A673 (cell line): Measurements from ENCODE around the gene TMEM192. TPM values are rescaled to one million over a fixed set of nuclear protein-coding genes. Genes with fewer than 3 reads are reported as not detected.
"Not testable (repeated sequence)": the region's sequence is repeated elsewhere in the genome, so short reads cannot be mapped to it uniquely, and the experiment has no call there.

Experiments used
- BruUV-seq: library from RNA; stranded (reverse); fragments of 400-500 nt; replicated peaks from 2 replicates; lab custom pipeline; 2021; lab: Mats Ljungman, UMichigan
- CTCF ChIA-PET: fragments of 300-600 bp; sonication (Branson Sonifier 250); formaldehyde crosslinking; loops from one replicate; lab custom pipeline; 2022; ENCODE audit warnings: antibody characterized with exemption; lab: Charles Lee
- POLR2A ChIA-PET: fragments of 300-600 bp; sonication (Branson Sonifier 250); formaldehyde crosslinking; loops from one replicate; lab custom pipeline; 2022; ENCODE audit warnings: antibody characterized with exemption; ENCODE audit not compliant: low non-redundant PET; lab: Charles Lee
- DNase-seq: peaks from one replicate; pipeline ENCODE4 v3.0.0-alpha.2; 2015; ENCODE audit warnings: low spot score
- H3K27ac ChIP-seq: fragments of 200-600 bp; sonication (generic); 2 replicates; pipeline ENCODE4 v1.5.1; 2016; ENCODE audit warnings: mixed run types, low read depth, mild to moderate bottlenecking, mixed read lengths, antibody characterized with exemption, low read length; ENCODE audit not compliant: poor library complexity, severe bottlenecking
- H3K27me3 ChIP-seq: fragments of 200-600 bp; sonication (generic); replicated peaks from 2 replicates; pipeline ENCODE4 v1.6.1; 2017; ENCODE audit warnings: mixed run types, low read depth, mild to moderate bottlenecking, mixed read lengths, antibody characterized with exemption, low read length; ENCODE audit not compliant: insufficient read depth, poor library complexity
- H3K36me3 ChIP-seq: fragments of 200-600 bp; sonication (generic); 2 replicates; pipeline ENCODE4 v1.6.1; 2016; ENCODE audit warnings: mixed run types, mild to moderate bottlenecking, mixed read lengths, antibody characterized with exemption, low read length; ENCODE audit not compliant: insufficient read depth, poor library complexity, severe bottlenecking
- H3K4me1 ChIP-seq: fragments of 200-600 bp; sonication (generic); 2 replicates; pipeline ENCODE4 v1.6.1; 2017; ENCODE audit warnings: mixed run types, mild to moderate bottlenecking, mixed read lengths, antibody characterized with exemption, low read length; ENCODE audit not compliant: insufficient read depth, poor library complexity, severe bottlenecking
- H3K4me3 ChIP-seq: fragments of 200-600 bp; sonication (generic); 2 replicates; pipeline ENCODE4 v1.5.1; 2016; ENCODE audit warnings: low read depth, mixed run types, mild to moderate bottlenecking, mixed read lengths, low read length; ENCODE audit not compliant: poor library complexity, severe bottlenecking
- H3K9me3 ChIP-seq: fragments of 200-600 bp; sonication (generic); 2 replicates; pipeline ENCODE4 v1.6.1; 2016; ENCODE audit warnings: mixed run types, low read depth, mild to moderate bottlenecking, mixed read lengths, antibody characterized with exemption, low read length; ENCODE audit not compliant: poor library complexity, severe bottlenecking
- EZH2 ChIP-seq: fragments of 200-600 bp; sonication (generic); IDR thresholded peaks from 2 replicates; pipeline ENCODE4 v1.6.1; 2017; ENCODE audit warnings: borderline replicate concordance, low read depth, mild to moderate bottlenecking, mixed read lengths, antibody characterized with exemption, low read length; ENCODE audit not compliant: poor library complexity, severe bottlenecking
- intact Hi-C: fragments of 100-400 bp; cut with micrococcal nuclease; formaldehyde crosslinking; loops from one replicate; pipeline ENCODE4 v1.10.0; 2022; ENCODE audit not compliant: unreplicated experiment
- total RNA-seq: library from RNA; stranded (reverse); gene quantifications from 2 replicates; pipeline ENCODE4 v1.2.3, GENCODE V29; 2021
- TF ChIP-seq, protein P1 (sequence below): fragments of 300-800, 200-600 bp; sonication (generic); conservative IDR thresholded peaks from 2 replicates; pipeline ENCODE4 v1.5.1; 2017; ENCODE audit warnings: low read depth, mild to moderate bottlenecking, antibody characterized with exemption, low read length, moderate library complexity, mixed read lengths

The TMEM192 gene
- total RNA-seq, 1 experiment from 2014 or later: 9.9 TPM

- intact Hi-C loops: no loop called here
- TF ChIP-seq, protein P1, sequence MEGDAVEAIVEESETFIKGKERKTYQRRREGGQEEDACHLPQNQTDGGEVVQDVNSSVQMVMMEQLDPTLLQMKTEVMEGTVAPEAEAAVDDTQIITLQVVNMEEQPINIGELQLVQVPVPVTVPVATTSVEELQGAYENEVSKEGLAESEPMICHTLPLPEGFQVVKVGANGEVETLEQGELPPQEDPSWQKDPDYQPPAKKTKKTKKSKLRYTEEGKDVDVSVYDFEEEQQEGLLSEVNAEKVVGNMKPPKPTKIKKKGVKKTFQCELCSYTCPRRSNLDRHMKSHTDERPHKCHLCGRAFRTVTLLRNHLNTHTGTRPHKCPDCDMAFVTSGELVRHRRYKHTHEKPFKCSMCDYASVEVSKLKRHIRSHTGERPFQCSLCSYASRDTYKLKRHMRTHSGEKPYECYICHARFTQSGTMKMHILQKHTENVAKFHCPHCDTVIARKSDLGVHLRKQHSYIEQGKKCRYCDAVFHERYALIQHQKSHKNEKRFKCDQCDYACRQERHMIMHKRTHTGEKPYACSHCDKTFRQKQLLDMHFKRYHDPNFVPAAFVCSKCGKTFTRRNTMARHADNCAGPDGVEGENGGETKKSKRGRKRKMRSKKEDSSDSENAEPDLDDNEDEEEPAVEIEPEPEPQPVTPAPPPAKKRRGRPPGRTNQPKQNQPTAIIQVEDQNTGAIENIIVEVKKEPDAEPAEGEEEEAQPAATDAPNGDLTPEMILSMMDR: no peak
- no peak for TF ChIP-seq EZH2
- Histone ChIP-seq H3K9me3 (no peaks in the 10 kb centered on the region), H3K27me3 (no peaks in the 10 kb centered on the region), H3K4me3 (no peak overlapping the region), H3K4me1 (no peaks in the 10 kb centered on the region), H3K36me3 (peaks cover 4% of the 10 kb centered on the region), H3K27ac (no peak overlapping the region)
- CTCF ChIA-PET: no interaction called here
- peak; percentile 20 for DNase-seq
- no TSS peak for BruUV-seq
- POLR2A ChIA-PET: no interaction called here
Observed at GRCh38 chr4:165085946-165086345, 26.7 kb downstream of the TMEM192 start.

DNA sequence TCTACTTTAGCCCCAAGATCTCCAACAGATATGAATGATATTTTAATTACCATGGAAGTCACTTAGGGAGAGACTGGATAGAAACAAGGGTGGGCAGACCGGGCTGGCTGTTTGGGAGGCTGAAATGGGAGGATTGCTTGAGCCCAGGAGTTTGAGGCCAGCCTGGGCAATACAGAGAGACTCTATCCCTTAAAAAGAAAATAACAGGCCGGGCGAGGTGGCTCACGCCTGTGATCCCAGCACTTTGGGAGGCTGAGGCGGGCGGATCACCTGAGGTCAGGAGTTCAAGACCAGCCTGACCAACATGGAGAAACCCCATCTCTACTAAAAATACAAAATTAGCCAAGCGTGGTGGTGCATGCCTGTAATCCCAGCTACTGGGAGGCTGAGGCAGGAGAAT lies 27.9 kb downstream of the TMEM192 start:
- H3K4me3 ChIP-seq, CTCF ChIA-PET, H3K27ac ChIP-seq, POLR2A ChIA-PET, BruUV-seq, H3K9me3 ChIP-seq, intact Hi-C loops, H3K36me3 ChIP-seq, H3K4me1 ChIP-seq, DNase-seq, H3K27me3 ChIP-seq: not testable (repeated sequence)

DNA sequence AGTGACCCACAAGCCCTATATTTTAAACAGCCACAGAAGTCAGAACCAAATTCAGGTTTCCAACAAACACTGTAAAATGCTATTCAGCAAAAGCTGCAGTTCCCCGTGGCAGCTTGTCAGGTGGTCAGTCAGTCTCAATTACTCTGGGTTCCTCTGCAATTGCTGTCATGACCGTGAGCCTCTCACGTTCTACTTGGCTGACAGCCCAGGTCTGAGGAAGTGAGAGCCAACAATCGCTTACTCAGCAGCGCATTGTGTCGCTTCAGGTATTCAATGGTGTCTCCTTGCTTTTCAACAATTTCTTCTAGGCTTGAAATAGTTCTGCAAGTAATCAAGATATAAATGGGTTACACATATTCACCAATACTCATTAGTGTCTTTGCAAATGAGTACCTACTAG lies 33.2 kb downstream of the TMEM192 start:
- Histone ChIP-seq H3K27me3 (no peaks in the 10 kb centered on the region), H3K36me3 (peaks cover 9% of the 10 kb centered on the region), H3K9me3 (no peaks in the 10 kb centered on the region), H3K27ac (no peak overlapping the region), H3K4me3 (no peak overlapping the region), H3K4me1 (no peaks in the 10 kb centered on the region)
- TF ChIP-seq EZH2: no peak
- TF ChIP-seq, protein P1: no peak
- CTCF ChIA-PET: no interaction called here
- POLR2A ChIA-PET: interaction anchor here (0.6 kb wide), 1 partner anchor 267 kb away, joined by 4 read pairs; no protein-coding TSS in a partner anchor
- DNase-seq: no peak
- intact Hi-C loops: no loop called here
- BruUV-seq: no TSS peak

DNA sequence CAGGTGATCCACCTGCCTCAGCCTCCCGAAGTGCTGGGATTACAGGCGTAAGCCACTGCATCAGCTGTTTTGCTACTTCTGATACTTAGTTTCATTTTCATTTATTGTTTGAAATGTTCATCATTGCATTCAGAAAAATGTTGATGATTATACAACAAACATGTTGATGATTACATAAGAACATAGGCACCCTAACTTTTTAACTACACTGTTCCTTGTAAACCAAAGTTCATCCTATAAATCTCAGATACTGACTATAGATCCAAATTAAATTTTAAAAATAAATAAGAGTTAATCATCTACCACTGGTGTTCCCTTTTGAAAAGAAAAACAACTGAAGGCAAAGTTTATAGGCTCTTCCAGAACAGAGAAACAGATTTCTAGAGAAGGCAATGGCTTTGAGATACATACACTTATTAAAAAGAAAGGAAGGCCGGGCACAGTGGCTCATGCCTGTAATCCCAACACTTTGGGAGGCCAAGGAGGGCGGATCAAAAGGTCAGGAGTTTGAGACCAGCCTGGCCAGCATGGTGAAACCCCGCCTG lies 35.6 kb downstream of the TMEM192 start:
- no peak for DNase-seq
- TF ChIP-seq, protein P1: no peak
- TF ChIP-seq EZH2: no peak
- BruUV-seq: no TSS peak
- no peaks in the 10 kb centered on the region for H3K4me1 ChIP-seq
- ChIA-PET POLR2A (no interaction called here), CTCF (no interaction called here)
- no peak overlapping the region for H3K4me3 ChIP-seq
- no peaks in the 10 kb centered on the region for H3K9me3 ChIP-seq
- no peaks in the 10 kb centered on the region for H3K27me3 ChIP-seq
- intact Hi-C loops: no loop called here
- H3K27ac ChIP-seq: no peak overlapping the region
- H3K36me3 ChIP-seq: peaks cover 9% of the 10 kb centered on the region

DNA sequence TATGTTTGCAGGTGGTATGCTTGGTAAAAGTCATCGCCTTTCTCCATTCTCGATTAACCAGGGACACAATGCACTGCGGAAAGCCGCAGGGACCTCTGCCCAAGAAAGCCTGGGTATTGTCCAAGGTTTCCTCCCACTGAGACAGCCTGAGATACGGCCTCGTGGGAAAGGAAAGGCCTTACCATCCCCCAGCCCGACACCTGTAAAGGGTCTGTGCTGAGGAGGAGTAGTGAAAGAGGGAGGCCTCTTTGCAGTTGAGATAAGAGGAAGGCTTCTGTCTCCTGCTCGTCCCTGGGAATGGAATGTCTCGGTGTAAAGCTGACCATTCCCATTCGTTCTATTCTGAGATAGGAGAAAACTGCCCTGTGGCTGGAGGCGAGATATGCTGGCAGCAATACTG lies 39.3 kb downstream of the TMEM192 start:
- H3K27ac ChIP-seq, BruUV-seq, H3K4me3 ChIP-seq, POLR2A ChIA-PET, H3K4me1 ChIP-seq, CTCF ChIA-PET, H3K27me3 ChIP-seq, DNase-seq, intact Hi-C loops, H3K9me3 ChIP-seq, H3K36me3 ChIP-seq: not testable (repeated sequence)
